HG02970 (cell line): ENCODE measurements around the gene OPTC.

Experiments used
- ATAC-seq: cut with Tn5 transposase; IDR thresholded peaks from one replicate; pipeline ENCODE4 v1.9.1; 2021; ENCODE audit warnings: mild to moderate bottlenecking, moderate library complexity, moderate number of reproducible peaks; ENCODE audit not compliant: unreplicated experiment, low FRiP score

OPTC gene

DNA sequence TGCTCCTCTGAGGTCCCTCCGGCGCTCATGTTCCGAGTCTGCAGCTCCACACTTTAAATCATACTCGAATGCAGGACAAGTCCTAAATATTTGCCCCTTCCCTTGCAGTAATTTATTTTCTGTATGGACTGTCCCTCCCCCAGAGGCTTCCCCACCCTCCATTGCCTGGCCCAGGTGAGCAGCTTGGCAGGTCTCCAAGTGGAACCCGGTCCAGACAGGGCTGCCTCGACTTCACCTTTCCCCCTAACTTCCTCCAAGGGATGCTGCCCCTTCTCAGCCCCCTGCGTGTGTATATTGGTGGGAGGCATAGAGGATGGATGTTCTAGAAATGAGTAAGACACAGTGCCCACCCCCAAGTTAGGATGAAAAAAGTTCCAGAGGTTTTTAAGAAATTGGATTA lies 5.4 kb upstream of the OPTC start:
- no peak for ATAC-seq

DNA sequence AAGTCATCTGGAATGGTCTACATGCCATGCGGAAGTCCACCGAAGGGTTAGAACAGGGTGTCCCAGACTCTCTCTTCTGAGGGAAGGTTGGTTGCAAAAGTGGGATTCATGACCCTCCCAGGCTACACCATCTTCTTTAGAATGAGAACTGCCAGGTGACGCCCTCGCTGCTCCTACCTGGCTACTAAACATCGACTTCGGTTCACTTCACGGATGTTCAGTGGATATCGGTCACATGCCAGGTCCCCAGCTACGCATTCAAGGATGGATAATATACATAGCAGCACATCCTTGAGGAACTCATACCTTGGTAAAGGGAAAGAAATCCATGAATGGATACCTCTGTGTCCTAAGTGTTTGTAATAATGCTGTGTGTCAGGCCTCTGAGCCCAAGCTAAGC lies 3.3 kb upstream of the OPTC start:
- no peak for ATAC-seq

DNA sequence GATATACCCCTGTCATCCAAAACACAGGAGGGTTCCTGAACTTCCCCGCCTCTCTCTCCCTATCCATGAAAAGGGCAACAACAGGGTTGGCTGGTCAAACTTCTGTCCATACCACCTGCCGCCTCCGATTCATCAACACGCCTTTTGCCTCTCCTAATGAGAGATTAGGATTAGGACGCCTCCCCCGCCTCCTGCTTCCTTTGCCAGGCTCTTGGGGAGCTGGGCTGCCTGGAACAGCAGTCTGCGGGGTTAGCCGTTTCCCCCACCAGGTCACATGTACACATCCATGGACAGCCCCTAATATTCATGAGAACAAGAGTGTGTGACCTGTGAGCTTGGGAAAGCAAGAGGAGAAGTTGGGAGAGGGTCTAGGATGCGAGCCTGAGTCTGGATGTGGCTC lies 2.3 kb upstream of the OPTC start:
- no peak for ATAC-seq

DNA sequence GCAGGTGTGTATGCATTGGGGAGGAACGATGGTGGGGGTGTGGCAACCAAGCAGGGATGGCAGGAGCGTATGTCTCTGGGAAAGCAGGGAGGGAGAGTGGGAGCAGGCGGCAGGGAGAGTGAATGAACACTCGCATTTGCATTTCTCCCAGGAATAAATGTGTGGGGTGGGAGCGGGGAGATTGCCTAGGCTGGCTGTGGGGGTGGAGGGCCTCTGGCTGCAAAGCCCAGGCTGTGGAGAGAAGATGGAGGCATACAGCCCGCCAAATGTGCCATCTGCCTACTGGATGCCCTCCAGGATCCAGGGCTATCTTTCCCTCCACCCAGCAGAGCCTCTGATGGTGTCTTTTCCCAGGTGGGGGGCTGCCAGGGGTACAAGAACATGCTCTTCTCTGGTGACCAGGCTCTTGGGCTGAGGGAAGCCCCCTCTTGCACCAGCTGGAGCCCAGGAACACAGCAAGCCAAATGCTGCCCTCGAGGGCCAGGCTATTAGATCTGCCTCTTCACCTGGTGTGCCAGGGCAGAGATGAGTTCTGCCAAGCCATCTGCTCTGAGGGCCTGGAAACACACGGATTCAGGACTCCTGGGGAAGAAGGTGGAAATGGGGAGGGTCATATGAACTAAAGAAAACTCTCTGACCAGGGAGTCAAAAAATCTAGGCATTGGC lies 1.7 kb upstream of the OPTC start:
- no peak for ATAC-seq

DNA sequence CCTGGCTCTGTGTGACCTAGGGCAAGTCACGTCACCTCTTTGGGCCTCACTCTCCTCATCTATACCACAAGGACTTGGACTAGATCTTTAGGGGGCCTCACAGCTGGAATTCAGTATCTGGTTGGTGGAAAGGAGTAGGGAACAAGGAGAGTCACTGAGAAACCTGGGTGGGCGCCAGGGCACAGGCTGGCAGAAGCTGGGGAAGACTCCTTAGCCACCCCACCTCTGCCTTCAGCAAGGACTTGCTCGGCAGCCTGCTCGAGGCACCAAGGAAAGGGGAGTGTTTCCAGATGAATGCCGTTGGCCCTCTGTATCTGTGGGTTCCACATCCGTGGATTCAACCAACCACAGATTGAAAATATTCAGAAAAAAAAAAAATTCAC lies 1.2 kb upstream of the OPTC start:
- ATAC-seq: no peak

DNA sequence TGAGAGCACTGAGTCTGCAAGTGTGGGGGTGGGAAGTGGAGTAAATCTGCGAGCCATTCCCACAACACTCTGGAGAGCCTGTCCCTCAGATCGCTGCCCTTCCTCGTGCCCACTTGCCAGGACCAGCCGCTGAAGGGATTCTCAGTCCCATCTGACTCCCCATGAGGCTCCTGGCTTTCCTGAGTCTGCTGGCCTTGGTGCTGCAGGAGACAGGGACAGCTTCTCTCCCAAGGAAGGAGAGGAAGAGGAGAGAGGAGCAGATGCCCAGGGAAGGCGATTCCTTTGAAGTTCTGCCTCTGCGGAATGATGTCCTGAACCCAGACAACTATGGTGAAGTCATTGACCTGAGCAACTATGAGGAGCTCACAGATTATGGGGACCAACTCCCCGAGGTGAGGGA lies 1.9 kb downstream of the OPTC start:
- no peak for ATAC-seq

DNA sequence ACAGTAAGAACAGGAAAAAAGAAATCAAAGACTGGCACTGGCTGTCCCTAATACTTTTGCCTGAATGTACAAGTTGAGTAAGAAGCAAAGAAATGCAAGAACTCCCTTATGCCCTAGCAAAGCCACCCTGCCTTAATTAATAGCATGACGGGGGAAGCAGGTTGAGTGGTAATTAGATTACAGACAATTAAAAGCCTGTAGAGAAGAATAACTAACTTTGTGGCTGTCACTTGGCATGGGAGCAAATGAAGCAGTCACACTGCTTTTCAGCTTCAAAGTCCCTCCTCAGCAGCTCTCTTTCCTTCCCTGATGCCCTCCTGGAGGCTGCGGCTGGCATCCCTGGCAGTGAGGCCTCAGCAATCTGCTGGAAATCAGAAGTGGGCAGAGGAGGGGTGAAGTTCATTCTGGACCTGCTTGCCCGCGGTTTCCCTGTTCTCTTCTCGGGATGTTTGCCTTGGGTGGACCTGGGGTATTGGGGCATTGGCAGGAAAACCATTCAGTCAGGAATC lies 3.4 kb downstream of the OPTC start:
- no peak for ATAC-seq

DNA sequence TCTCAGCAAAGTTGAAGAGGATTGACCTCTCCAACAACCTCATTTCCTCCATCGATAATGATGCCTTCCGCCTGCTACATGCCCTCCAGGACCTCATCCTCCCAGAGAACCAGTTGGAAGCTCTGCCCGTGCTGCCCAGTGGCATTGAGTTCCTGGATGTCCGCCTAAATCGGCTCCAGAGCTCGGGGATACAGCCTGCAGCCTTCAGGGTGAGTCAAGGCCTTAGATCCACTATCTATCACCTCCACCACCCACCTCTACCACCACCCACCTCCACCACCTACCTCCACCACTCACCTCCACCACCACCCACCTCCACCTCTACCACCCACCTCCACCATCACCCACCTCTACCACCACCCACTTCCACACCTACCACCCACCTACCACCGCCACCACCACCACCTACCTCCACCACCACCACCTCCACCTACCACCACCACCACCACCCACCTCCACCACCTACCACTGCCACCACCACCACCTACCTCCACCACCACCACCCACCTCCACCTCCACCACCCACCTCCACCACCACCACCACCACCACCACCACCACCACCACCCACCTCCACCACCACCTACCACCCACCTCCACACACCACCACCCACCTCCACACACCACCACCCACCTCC lies 5.8 kb downstream of the OPTC start:
- ATAC-seq: no peak

DNA sequence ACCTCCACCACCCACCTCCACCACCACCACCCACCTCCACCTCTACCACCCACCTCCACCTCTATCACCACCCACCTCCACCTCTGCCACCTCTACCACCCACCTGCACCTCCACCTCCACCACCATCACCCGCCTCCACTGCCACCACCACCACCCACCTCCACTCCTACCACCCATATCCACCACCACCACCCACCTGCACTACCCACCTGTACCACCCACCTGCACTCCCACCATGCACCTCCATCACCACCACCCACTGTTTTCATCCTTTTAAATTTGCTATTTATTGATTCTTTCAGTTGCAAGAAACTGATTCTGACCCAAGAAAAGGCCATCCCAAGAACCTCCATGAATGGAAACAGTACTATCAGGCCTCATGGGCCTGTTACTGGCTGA lies 6.3 kb downstream of the OPTC start:
- ATAC-seq: no peak

DNA sequence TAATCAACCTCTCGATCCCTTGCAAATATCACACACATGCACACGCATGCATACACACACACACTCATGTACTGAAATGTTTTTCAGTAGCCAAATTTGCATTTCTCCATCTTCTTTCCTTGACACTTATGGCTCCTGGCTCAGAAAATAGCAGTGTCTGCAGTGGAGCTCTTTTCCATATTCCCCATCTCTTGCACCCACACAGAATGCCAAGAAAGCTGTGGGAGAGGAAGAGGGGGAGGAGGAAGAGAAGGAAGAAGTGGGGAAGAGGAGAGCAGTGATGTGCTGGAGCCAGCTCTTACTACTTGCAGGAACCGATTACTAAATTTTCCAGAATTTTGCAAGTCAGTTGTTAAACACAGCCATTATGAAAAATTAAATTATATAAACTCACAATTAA lies 9.9 kb downstream of the OPTC start:
- ATAC-seq: no peak

DNA sequence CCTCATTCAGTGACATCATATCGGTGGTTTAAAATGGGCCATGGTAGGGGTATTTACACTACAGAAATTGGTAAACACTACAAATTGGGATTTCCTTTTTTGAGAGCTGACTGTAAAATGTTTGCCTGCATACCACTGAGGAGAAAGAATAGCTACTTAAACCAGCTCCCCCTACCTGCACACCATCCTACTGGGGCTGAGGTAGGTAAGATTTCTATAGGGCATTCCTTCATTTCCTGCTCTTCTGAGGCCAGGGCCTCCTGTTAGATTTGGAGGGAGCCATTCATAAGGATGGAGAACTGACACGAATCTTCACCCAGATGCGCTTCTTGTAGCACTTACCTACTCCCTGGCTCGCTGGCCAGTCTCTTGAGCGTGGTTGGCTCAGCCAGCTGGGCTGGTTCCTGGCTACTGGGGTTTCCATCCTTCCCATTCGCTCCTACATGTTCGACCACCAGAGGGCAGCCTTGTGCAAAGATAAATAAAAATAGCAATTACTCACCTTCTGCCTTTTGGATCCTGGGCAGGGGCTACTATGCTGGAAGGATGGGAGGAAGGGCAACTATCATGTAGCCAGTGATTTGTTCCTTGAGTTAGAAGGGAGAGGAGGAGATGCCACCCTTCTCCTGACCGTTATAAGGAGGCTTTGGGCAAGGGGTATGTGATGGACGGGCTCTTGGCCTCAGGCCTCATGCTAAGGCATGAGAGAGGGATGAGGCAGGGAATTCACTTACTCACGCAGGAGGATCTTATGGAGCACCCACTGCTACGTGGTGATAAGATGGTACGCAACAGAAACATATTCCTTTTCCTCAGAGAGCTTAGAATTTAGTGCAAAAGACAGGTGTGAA lies 10.7 kb downstream of the OPTC start:
- no peak for ATAC-seq

DNA sequence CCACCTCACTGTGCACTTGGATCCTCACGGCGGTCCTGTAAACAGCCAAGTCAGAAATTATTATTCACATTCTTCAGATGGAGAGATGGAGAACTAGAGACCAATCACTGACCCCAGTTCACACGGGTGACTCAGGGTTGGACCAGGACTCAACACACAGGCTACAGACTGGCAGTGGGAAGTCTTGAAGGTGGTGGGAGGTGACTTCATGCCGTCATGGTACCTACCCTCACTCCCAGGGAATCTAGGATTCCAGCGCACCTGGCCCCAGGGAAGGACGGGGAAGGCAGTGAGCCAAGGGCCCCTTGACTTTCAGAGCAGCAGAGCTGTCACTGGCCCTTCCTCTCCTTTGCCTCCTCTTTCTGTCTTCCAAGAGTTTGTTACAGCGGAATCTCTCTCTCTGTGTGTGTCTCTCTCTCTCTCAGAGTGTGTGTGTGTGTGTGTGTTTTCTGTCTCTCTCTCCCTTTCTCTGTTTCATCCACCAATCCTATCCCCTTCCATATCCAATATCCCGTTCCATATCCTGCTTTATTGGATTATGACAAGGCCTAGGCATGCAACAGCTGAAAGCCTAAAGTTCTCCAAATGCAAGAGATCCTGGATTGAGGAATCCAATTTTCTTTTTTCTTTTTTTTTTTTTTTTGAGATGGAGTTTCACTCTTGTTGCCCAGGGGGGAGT lies 11.7 kb downstream of the OPTC start:
- ATAC-seq: no peak

DNA sequence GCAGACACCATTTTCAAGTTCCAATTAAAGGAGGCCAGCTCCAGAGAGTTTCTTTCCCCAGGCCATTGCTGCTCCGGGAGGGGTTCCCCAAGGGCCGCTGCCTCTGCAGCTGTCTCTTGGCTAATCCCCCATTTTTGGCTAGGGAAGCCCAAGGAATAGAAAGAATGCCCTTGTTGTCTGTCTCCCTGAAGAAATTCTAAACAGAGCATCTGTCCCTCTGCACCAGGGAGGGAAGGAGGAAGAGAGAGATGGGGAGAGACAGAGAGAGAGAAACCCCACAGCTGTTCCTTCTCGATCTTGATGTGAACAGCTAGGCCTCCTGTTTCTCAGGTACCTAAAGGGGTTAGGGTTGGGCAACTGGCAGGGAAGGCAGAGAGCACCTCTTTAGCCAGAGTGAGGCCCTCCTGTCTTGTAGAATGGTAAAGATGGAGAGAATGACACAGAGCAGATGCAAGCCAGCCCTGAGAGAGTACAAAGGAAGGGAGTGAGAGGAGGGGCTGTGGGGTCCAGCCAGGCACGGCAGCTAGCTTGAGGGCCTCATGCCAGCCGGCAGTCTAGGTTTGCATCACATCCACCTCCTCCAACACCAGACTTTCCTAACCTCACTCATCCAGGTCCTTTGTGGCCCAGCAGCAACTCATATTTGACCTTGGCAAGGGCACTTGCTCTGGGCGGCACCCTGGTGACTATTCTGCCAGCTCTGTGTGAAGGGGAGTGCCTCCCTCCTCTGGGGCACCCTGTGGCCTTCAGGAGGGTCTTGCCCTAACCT lies 13.1 kb downstream of the OPTC start:
- no peak for ATAC-seq

DNA sequence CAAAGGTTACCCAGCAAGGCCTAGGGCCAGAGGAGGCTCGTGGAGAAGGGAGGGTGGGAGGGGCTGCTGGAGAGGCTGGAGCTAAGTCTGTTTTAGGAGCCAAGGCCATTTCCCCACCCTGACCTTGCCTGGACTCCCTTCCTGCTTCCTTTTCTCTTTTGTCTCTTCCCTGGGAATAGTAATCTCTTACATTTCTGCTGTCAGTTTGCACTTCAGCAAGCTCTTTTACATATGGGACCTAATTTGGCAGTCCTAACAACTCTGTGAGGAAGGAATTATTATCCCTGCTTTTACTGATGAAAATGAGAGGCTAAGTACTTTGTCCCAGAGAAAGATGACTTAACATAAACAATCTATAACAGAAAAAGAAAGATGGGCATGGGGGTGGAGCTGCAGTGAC lies 13.8 kb downstream of the OPTC start:
- no peak for ATAC-seq

DNA sequence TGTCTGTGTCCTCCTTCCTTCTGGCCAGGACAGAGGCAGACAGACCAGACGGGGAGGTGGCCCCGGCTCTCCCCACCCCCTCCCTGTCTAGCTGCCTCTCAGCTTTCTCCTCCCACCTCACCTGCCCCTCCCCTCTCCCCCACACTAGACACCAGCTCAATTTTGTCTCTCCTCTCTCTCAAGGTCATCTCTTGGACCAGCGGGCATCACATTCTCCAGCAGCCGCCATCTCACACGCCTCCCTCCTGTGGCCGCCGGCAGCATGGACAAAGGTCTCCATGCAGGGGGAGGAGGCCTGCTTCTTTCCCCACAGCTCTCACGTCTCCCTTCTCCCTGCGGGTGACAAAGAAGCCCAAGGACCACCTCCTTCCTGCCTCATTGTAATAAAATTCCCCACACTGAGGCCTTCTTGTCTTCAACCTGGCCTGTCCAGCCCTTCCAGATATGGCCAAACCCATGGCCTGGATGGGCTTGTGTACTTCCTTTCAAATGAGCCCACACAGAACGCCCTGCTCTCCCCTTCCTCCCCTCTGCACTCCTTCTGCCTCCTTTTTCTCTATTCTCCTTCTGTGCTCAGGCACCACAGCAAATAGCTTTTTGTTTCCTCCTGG lies 14.6 kb downstream of the OPTC start:
- ATAC-seq: no peak

DNA sequence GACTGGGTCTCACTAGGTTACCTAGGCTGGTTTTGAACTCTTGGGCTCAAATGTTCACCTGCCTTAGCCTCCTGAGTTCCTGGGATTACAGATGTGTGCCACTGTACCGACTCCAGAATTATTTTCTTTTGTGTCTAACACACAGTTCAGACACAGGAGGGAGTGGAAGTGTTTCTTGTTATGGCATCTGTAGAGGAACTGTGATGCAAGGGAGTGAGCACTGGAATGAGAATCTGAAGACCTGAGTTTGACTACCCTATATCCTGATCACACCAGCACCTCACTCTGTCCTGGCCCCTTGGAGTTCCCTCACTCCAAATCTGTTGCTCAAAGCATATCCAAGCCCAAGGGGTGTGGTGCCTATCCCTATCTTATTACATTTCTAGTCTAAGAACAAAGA lies 15.2 kb downstream of the OPTC start:
- no peak for ATAC-seq

DNA sequence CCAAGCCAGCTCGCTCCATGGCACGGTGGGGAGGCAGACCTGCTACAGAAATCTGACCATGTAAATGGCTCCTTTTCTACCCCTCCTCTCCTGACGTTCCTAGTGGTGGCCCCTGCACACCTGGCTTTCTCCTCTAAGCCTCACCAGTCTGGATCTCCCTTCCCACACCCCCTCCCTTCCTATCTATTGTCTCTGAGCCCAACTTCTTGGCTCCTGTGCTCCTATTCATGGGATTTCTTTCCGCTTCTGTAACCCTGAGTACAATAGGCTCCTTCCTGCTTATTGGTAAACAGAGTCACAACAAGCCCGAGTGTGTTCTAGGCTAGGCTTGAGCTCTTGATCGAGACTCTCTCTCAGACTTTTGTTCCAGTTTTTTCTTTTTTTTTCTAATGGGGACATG lies 17.6 kb downstream of the OPTC start:
- no peak for ATAC-seq

DNA sequence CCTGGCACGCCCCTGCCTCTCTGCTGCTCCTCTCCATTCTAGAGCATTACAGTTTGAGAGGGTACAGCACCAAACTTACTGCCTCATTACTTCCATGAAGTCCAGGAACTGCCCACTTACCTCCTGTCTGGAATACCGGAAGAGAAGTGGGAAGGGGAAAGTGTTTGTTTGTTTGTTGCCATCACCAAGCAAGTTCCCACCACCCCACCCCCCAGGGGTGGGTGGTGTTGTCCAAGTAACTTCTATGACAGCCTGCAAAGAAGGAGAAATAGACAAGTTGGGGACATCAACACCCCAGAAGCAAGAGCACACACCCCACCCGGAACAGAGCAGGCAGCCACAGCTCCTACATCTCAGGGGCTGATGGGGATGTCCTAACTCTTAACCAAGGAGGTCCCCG lies 18.0 kb downstream of the OPTC start:
- ATAC-seq: no peak

DNA sequence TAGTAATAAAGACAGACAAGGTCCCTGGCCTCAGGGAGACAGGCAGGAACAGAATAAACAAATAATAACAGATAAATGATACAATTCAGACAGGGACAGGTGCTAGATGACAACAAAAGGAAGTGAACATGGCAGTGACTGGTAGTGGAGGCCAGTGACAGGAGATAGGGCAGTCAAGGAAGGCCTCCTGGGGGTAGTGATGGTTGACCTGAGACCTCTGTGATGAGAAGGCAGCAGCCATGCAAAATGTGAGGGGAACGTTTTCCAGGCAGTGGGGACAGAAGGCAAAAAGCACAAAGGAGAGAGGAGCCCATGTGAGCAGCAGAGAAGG lies 18.5 kb downstream of the OPTC start:
- no peak for ATAC-seq
